Keratinocyte (primary cell): ENCODE measurements around the gene RCAN2. TPM values are rescaled to one million over a fixed set of nuclear protein-coding genes. Genes with fewer than 3 reads are reported as not detected.

ENCODE experiments used
- DNase-seq: peaks from one replicate; pipeline ENCODE4 v3.0.0-alpha.2; 2011; ENCODE audit warnings: low read depth, missing footprints, low spot score
- FAIRE-seq: peaks from 2 replicates; lab custom pipeline; 2011; peaks lifted over from hg19 to GRCh38; lab: Jason Lieb, UNC
- H2AFZ ChIP-seq: 2 replicates; pipeline ENCODE4 v1.6.0; 2012; ENCODE audit warnings: low read length, control low read depth, inconsistent platforms; ENCODE audit not compliant: control insufficient read depth
- H3K27ac ChIP-seq: 2 replicates; pipeline ENCODE4 v1.5.1; 2011; ENCODE audit warnings: low read length; ENCODE audit not compliant: control insufficient read depth, insufficient read depth
- H3K27me3 ChIP-seq: 3 replicates; pipeline ENCODE4 v1.6.0; 2011; ENCODE audit warnings: low read length; ENCODE audit not compliant: control insufficient read depth, insufficient read depth; ENCODE audit errors: extremely low read depth
- H3K36me3 ChIP-seq, 2 experiments: 2 replicates in 1 of 2; 3 replicates in 1 of 2; pipeline ENCODE4 v1.5.1; 2011; ENCODE audit warnings: low read length in 2 of 2, mild to moderate bottlenecking in 1 of 2; ENCODE audit not compliant: control insufficient read depth in 2 of 2, insufficient read depth in 2 of 2; ENCODE audit errors: extremely low read depth in 1 of 2
- H3K4me1 ChIP-seq: 3 replicates; pipeline ENCODE4 v1.5.1; 2011; ENCODE audit warnings: low read length; ENCODE audit not compliant: control insufficient read depth, insufficient read depth; ENCODE audit errors: extremely low read depth
- H3K4me2 ChIP-seq: 3 replicates; pipeline ENCODE4 v1.6.0; 2011; ENCODE audit warnings: low read depth, low read length; ENCODE audit not compliant: control insufficient read depth, insufficient read depth; ENCODE audit errors: extremely low read depth
- H3K4me3 ChIP-seq, 3 experiments: fragments of 200-600 bp in 1 of 3; sonication (generic) in 1 of 3; 2 replicates in 2 of 3; 3 replicates in 1 of 3; pipeline ENCODE4 v1.5.1; 2011 to 2016; ENCODE audit warnings: low read length in 3 of 3, mild to moderate bottlenecking in 3 of 3, control low read depth in 2 of 3, inconsistent platforms in 1 of 3, low read depth in 1 of 3, mixed read lengths in 1 of 3, mixed run types in 1 of 3, moderate library complexity in 1 of 3; ENCODE audit not compliant: control insufficient read depth in 2 of 3, insufficient read depth in 2 of 3; ENCODE audit errors: extremely low read depth in 1 of 3
- H3K79me2 ChIP-seq: 2 replicates; pipeline ENCODE4 v1.6.0; 2012; ENCODE audit warnings: low read length; ENCODE audit not compliant: control insufficient read depth, insufficient read depth
- H3K9ac ChIP-seq: 3 replicates; pipeline ENCODE4 v1.6.0; 2011; ENCODE audit warnings: low read length; ENCODE audit not compliant: control insufficient read depth, insufficient read depth; ENCODE audit errors: extremely low read depth
- H3K9me1 ChIP-seq: 3 replicates; pipeline ENCODE4 v1.6.0; 2011; ENCODE audit warnings: low read length; ENCODE audit not compliant: control insufficient read depth, insufficient read depth; ENCODE audit errors: extremely low read depth
- H3K9me3 ChIP-seq: 2 replicates; pipeline ENCODE4 v1.5.1; 2012; ENCODE audit warnings: low read depth, low read length; ENCODE audit not compliant: control insufficient read depth
- H4K20me1 ChIP-seq: 3 replicates; pipeline ENCODE4 v1.6.0; 2011; ENCODE audit warnings: low read length; ENCODE audit not compliant: control insufficient read depth, insufficient read depth; ENCODE audit errors: extremely low read depth
- CTCF ChIP-seq, 3 experiments: IDR thresholded peaks in 1 of 3; conservative IDR thresholded peaks in 1 of 3; optimal IDR thresholded peaks in 1 of 3; 2 replicates in 2 of 3; 3 replicates in 1 of 3; pipeline versions ENCODE3 to v1.5.1; 2011; ENCODE audit warnings: low read length in 3 of 3, mild to moderate bottlenecking in 3 of 3, moderate library complexity in 2 of 3, control low read depth in 1 of 3, inconsistent platforms in 1 of 3; ENCODE audit not compliant: insufficient read depth in 2 of 3; ENCODE audit errors: extremely low read depth in 1 of 3
- EZH2 ChIP-seq: IDR thresholded peaks from one replicate; pipeline ENCODE4 v1.6.1; 2012; ENCODE audit warnings: inconsistent platforms, mild to moderate bottlenecking, low read length, moderate library complexity
- dilution Hi-C: fragments of 300-500 bp; cut with MboI; formaldehyde crosslinking; loops from one replicate; pipeline ENCODE4 v1.7.0; 2020; ENCODE audit warnings: low sequenced_read_pairs; ENCODE audit not compliant: extremely low pct_ligation_motif_present
- polyA plus RNA-seq, 5 experiments: library from polyadenylated mRNA; depleted of rRNA in 3 of 5; stranded (reverse) in 3 of 5; stranded (forward) in 1 of 5; unstranded in 1 of 5; fragments of >200 nt; gene quantifications; 1 replicate in 1 of 5; 2 replicates in 3 of 5; 3 replicates in 1 of 5; pipeline versions ENCODE4 v1.2.1 to v1.2.3, GENCODE V29; 2011 to 2012; ENCODE audit warnings: missing spikeins in 2 of 5, low read depth in 1 of 5, low replicate concordance in 1 of 5

RCAN2 gene
- polyA plus RNA-seq, 1 donor (not counting 4 experiments of a cell fraction or from before 2014, with no cell fraction given): not detected

DNA sequence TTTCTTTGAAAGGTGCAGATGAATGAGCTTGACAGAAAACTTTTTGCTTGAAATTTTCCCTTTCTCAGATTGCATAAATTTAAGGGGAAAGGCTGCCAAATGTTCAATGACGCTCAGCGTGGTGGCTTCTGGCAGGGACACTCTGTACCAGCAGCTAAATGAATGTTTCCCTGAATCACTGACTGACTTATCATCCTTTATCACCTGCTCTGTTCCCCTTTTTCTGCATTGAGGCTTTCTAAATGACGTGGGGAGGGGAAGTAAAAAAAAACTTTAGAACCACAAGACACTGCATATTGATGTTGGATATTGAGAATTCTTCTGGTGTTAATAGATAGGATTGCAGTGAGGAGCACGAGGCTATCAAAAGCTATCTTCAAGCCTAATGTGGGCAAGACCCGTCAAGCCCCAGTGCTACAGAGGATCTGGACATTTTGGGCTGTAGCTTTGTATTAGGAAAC is 273.5 kb downstream of the RCAN2 start:
- Histone ChIP-seq H3K27me3 (no peaks in the 10 kb centered on the region), H3K36me3 (no peaks in the 10 kb centered on the region), H3K9ac (no peak overlapping the region), H2AFZ (no peak overlapping the region), H3K79me2 (no peaks in the 10 kb centered on the region), H3K9me3 (no peaks in the 10 kb centered on the region), H3K9me1 (no peaks in the 10 kb centered on the region), H3K4me2 (no peak overlapping the region), H4K20me1 (no peaks in the 10 kb centered on the region), H3K4me1 (no peaks in the 10 kb centered on the region), H3K4me3 (no peak overlapping the region), H3K27ac (no peak overlapping the region)
- DNase-seq (no peak), FAIRE-seq (no peak)
- dilution Hi-C loops: no loop called here
- no peak for TF ChIP-seq CTCF (optimal IDR thresholded peaks at IDR 0.05 in 1 of 3, IDR thresholded peaks at IDR 0.05 in 1 of 3, conservative IDR thresholded peaks at IDR 0.05 in 1 of 3; ENCODE audit: extremely low read depth in 1 of 3, insufficient read depth in 2 of 3, low read length in 3 of 3)
- no peak for TF ChIP-seq EZH2

DNA sequence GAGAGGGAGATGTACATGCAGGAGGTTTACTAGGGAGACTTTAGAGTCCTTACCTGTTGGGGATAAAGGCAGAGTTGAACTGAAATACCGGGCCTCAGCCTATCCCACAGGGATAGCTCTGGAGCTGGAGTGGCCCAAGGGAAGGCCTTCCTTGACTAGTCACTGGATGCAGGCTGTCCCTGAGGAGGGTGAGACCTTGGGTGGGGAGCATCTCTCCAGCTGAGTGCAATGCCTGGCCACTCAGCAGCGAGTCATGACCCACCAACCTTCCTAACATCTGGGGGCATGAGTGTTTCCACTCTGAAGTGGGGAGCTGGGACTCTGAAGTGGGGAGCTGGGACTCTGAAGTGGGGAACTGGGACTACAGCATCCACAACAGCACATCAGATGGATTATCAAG is 274.4 kb downstream of the RCAN2 start:
- H3K27me3 ChIP-seq: no peaks in the 10 kb centered on the region
- no peak for DNase-seq
- H3K9ac ChIP-seq: no peak overlapping the region
- dilution Hi-C loops: no loop called here
- no peaks in the 10 kb centered on the region for H3K9me3 ChIP-seq
- H3K9me1 ChIP-seq: no peaks in the 10 kb centered on the region
- H3K4me1 ChIP-seq: no peaks in the 10 kb centered on the region
- no peak overlapping the region for H2AFZ ChIP-seq
- no peak overlapping the region for H3K27ac ChIP-seq
- H3K4me3 ChIP-seq: no peak overlapping the region
- H3K36me3 ChIP-seq: no peaks in the 10 kb centered on the region
- TF ChIP-seq EZH2 (no peak), CTCF (optimal IDR thresholded peaks at IDR 0.05 in 1 of 3, IDR thresholded peaks at IDR 0.05 in 1 of 3, conservative IDR thresholded peaks at IDR 0.05 in 1 of 3; ENCODE audit: extremely low read depth in 1 of 3, insufficient read depth in 2 of 3, low read length in 3 of 3) (no peak)
- H4K20me1 ChIP-seq: no peaks in the 10 kb centered on the region
- no peak for FAIRE-seq
- H3K79me2 ChIP-seq: no peaks in the 10 kb centered on the region
- no peak overlapping the region for H3K4me2 ChIP-seq
